ENCODE results near the gene SYT13.

SYT13 gene

GRCh38 chr11:45218705-45219104 is 67.4 kb downstream of the SYT13 start:
- TF ChIP-seq CTCF (IDR thresholded peaks at IDR 0.05; ENCODE audit: low read depth, low read length): no peak
- no peak for DNase-seq (ENCODE audit: extremely low read depth, low read depth)

GRCh38 chr11:45217991-45218390 is 68.2 kb downstream of the SYT13 start:
- no peak for TF ChIP-seq CTCF (IDR thresholded peaks at IDR 0.05; ENCODE audit: low read depth, low read length)
- no peak for DNase-seq (ENCODE audit: extremely low read depth, low read depth)

- no peak for DNase-seq (ENCODE audit: extremely low read depth, low read depth)
- TF ChIP-seq CTCF (IDR thresholded peaks at IDR 0.05; ENCODE audit: low read depth, low read length): no peak
Observed at GRCh38 chr11:45216901-45217300, 69.2 kb downstream of the SYT13 start.

GRCh38 chr11:45216031-45216430 is 70.1 kb downstream of the SYT13 start:
- no peak for DNase-seq (ENCODE audit: extremely low read depth, low read depth)
- no peak for TF ChIP-seq CTCF (IDR thresholded peaks at IDR 0.05; ENCODE audit: low read depth, low read length)

- no peak for TF ChIP-seq CTCF (IDR thresholded peaks at IDR 0.05; ENCODE audit: low read depth, low read length)
- no peak for DNase-seq (ENCODE audit: extremely low read depth, low read depth)
Observed at GRCh38 chr11:45215098-45215865, 70.9 kb downstream of the SYT13 start.

- TF ChIP-seq CTCF (IDR thresholded peaks at IDR 0.05; ENCODE audit: low read depth, low read length): no peak
Observed at GRCh38 chr11:45213717-45214116, 72.4 kb downstream of the SYT13 start.

GRCh38 chr11:45213316-45213665 is 72.8 kb downstream of the SYT13 start:
- no peak for DNase-seq (ENCODE audit: extremely low read depth, low read depth)
- no peak for TF ChIP-seq CTCF (IDR thresholded peaks at IDR 0.05; ENCODE audit: low read depth, low read length)

More at GRCh38 chr11:45213717-45214116, 72.4 kb downstream of the SYT13 start:
- no peak for DNase-seq (ENCODE audit: extremely low read depth, low read depth)
